HepG2 (cell line): Measurements from ENCODE around the gene P3R3URF. TPM values are rescaled to one million over a fixed set of nuclear protein-coding genes. Genes with fewer than 3 reads are reported as not detected.
A peak's percentile ranks its signal among the peaks of the same experiment; 100 is the strongest.

Experiments used
- EP300 ChIP-seq, 3 experiments: sonication (generic) in 1 of 3; formaldehyde crosslinking in 1 of 3; IDR thresholded peaks; 2 replicates each; pipeline versions ENCODE4 v1.5.1 to v1.6.1; 2011 to 2020; ENCODE audit warnings: low read depth in 2 of 3, low read length in 2 of 3, borderline replicate concordance in 1 of 3, improper control_type of control experiment in 1 of 3, mild to moderate bottlenecking in 1 of 3, missing genetic modification reagents in 1 of 3, moderate library complexity in 1 of 3
- ESRRA ChIP-seq: sonication (generic); formaldehyde crosslinking; IDR thresholded peaks from 2 replicates; pipeline ENCODE4 v1.5.1; 2020; ENCODE audit warnings: mild to moderate bottlenecking, low read depth, missing genetic modification reagents
- FOXK2 ChIP-seq: fragments of 450-650 bp; IDR thresholded peaks from 2 replicates; pipeline ENCODE4 v1.6.1; 2016
- GZF1 ChIP-seq: sonication (generic); formaldehyde crosslinking; IDR thresholded peaks from 2 replicates; pipeline ENCODE4 v1.5.1; 2020; ENCODE audit warnings: mild to moderate bottlenecking, missing genetic modification reagents
- HNRNPUL1 ChIP-seq: fragments of 200-400 bp; formaldehyde crosslinking; IDR thresholded peaks from 2 replicates; pipeline ENCODE4 v1.6.1; 2017; ENCODE audit warnings: low read depth, mild to moderate bottlenecking, low read length, moderate library complexity
- KDM6A ChIP-seq: IDR thresholded peaks from 2 replicates; pipeline ENCODE4 v1.6.1; 2016; ENCODE audit warnings: low read depth
- MAFK ChIP-seq, 2 experiments: IDR thresholded peaks in 1 of 2; conservative IDR thresholded peaks in 1 of 2; 2 replicates each; pipeline ENCODE4 v1.6.1; 2011; ENCODE audit warnings: improper control_type of control experiment in 2 of 2, low read length in 2 of 2
- MATR3 ChIP-seq: sonication (generic); formaldehyde crosslinking; IDR thresholded peaks from 2 replicates; pipeline ENCODE4 v1.4.0; 2020; ENCODE audit warnings: missing genetic modification reagents
- NAIF1 ChIP-seq: sonication (generic); formaldehyde crosslinking; IDR thresholded peaks from 2 replicates; pipeline ENCODE4 v1.5.0; 2020; ENCODE audit warnings: mild to moderate bottlenecking, missing genetic modification reagents, borderline replicate concordance
- ONECUT2 ChIP-seq: sonication (generic); formaldehyde crosslinking; IDR thresholded peaks from 2 replicates; pipeline ENCODE4 v1.4.0; 2020; ENCODE audit warnings: missing genetic modification reagents
- RAD21 ChIP-seq: fragments of 450-650 bp; formaldehyde crosslinking; IDR thresholded peaks from 2 replicates; pipeline ENCODE4 v1.5.0; 2020; ENCODE audit warnings: mild to moderate bottlenecking
- RXRB ChIP-seq: IDR thresholded peaks from 2 replicates; pipeline ENCODE4 v1.6.1; 2016; ENCODE audit warnings: borderline replicate concordance, missing genetic modification reagents, missing compliant biosample characterization
- TBX3 ChIP-seq: fragments of 450-650 bp; IDR thresholded peaks from 2 replicates; pipeline ENCODE4 v1.6.1; 2017; ENCODE audit warnings: antibody characterized with exemption, mild to moderate bottlenecking, inconsistent platforms, borderline replicate concordance
- WIZ ChIP-seq: sonication (generic); formaldehyde crosslinking; IDR thresholded peaks from 2 replicates; pipeline ENCODE4 v1.5.1; 2020; ENCODE audit warnings: mild to moderate bottlenecking, missing genetic modification reagents
- ZBTB20 ChIP-seq: sonication (generic); formaldehyde crosslinking; IDR thresholded peaks from 2 replicates; pipeline ENCODE4 v1.8.1; 2023; ENCODE audit warnings: missing genetic modification reagents, low read depth, mild to moderate bottlenecking, borderline replicate concordance
- ZNF577 ChIP-seq: sonication (generic); formaldehyde crosslinking; IDR thresholded peaks from 2 replicates; pipeline ENCODE4 v1.4.0; 2020; ENCODE audit warnings: mild to moderate bottlenecking, low read depth, missing genetic modification reagents, borderline replicate concordance
- ZNF598 ChIP-seq: sonication (generic); formaldehyde crosslinking; IDR thresholded peaks from 2 replicates; pipeline ENCODE4 v1.5.1; 2020; ENCODE audit warnings: mild to moderate bottlenecking, missing genetic modification reagents, borderline replicate concordance
- ZNF605 ChIP-seq: sonication (generic); formaldehyde crosslinking; IDR thresholded peaks from 2 replicates; pipeline ENCODE4 v1.8.0; 2022; ENCODE audit warnings: mild to moderate bottlenecking, missing genetic modification reagents
- ZSCAN20 ChIP-seq: sonication (generic); formaldehyde crosslinking; IDR thresholded peaks from 2 replicates; pipeline ENCODE4 v1.4.0; 2020; ENCODE audit warnings: missing genetic modification reagents, mild to moderate bottlenecking, borderline replicate concordance
- ZSCAN31 ChIP-seq: sonication (generic); formaldehyde crosslinking; IDR thresholded peaks from 2 replicates; pipeline ENCODE4 v1.5.0; 2020; ENCODE audit warnings: low read depth, mild to moderate bottlenecking, missing genetic modification reagents
- polyA plus RNA-seq, 8 experiments: library from polyadenylated mRNA; depleted of rRNA in 3 of 8; stranded (reverse) in 7 of 8; unstranded in 1 of 8; fragments of >200 nt; fragmentation: Illumina TruSeq in 4 of 8; extraction: Trizol in 4 of 8; gene quantifications; 2 replicates each; pipeline versions ENCODE4 v1.2.1 to v1.2.3, GENCODE V29; 2011 to 2016; ENCODE audit warnings: low read depth in 4 of 8, missing spikeins in 1 of 8, mixed read lengths in 1 of 8; ENCODE audit not compliant: insufficient read depth in 1 of 8
- total RNA-seq, 5 experiments: library from RNA; depleted of rRNA; stranded (reverse); fragments of >200 nt; fragmentation: Illumina TruSeq; extraction: Trizol; gene quantifications; 2 replicates each; pipeline ENCODE4 v1.2.3, GENCODE V29; 2016; ENCODE audit warnings: low read depth in 1 of 5
- TF ChIP-seq, protein P1 (sequence below): sonication (generic); formaldehyde crosslinking; IDR thresholded peaks from 2 replicates; pipeline ENCODE4 v1.4.0; 2020; ENCODE audit warnings: mild to moderate bottlenecking, missing genetic modification reagents, borderline replicate concordance
- TF ChIP-seq, protein P2 (sequence below): sonication (generic); formaldehyde crosslinking; IDR thresholded peaks from 2 replicates; pipeline ENCODE4 v1.4.0; 2020; ENCODE audit warnings: mild to moderate bottlenecking, missing genetic modification reagents
- TF ChIP-seq, protein P3 (sequence below): sonication (generic); formaldehyde crosslinking; IDR thresholded peaks from 2 replicates; pipeline ENCODE4 v1.4.0; 2020; ENCODE audit warnings: missing genetic modification reagents

Gene P3R3URF
- total and polyA plus RNA-seq, 2 of the 13 experiments (the other 11 are each of a cell fraction or from before 2014, with no cell fraction given) = not detected

DNA sequence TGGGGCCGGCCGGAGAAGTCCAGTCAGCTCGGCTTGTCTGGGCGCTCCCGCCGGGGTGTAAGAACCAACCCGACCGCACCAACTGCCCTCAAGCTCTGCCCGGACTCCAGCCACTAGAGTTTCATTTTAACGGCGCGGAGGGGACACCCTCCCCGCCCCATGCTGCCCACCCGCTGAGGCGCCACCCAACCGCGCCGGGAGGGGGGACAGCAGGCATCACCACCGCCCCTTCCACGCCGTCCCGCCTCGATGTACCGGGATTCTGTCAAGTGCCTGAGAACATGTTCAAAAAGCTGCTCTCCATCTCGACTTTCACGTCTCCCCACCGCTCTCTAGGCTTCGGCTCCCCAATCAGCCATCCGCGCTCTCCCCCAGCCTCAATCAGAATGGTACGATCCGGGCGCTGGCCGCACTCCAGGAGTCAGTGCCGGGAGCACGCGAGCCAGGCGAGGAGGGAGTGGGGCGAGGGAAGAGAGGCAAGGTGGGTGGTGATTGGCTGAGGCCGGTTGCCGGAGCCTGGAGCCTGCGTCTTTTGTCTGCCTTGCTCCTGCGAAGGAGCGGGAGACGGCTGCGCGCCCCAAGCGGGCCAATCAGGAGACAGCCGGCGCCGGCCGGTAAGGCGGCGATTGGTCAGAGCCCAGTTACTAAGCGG lies 43.6 kb downstream of the P3R3URF start, which contains the start of gene PIK3R3 (continued):
- TF ChIP-seq, protein P1, sequence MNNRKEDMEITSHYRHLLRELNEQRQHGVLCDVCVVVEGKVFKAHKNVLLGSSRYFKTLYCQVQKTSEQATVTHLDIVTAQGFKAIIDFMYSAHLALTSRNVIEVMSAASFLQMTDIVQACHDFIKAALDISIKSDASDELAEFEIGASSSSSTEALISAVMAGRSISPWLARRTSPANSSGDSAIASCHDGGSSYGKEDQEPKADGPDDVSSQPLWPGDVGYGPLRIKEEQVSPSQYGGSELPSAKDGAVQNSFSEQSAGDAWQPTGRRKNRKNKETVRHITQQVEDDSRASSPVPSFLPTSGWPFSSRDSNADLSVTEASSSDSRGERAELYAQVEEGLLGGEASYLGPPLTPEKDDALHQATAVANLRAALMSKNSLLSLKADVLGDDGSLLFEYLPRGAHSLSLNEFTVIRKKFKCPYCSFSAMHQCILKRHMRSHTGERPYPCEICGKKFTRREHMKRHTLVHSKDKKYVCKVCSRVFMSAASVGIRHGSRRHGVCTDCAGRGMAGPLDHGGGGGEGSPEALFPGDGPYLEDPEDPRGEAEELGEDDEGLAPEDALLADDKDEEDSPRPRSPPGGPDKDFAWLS (CRISPR knock-in tag) = no peak
- peak; percentile 100 for TF ChIP-seq FOXK2
- TF ChIP-seq MAFK (conservative IDR thresholded peaks at IDR 0.05 in 1 of 2, IDR thresholded peaks at IDR 0.05 in 1 of 2; ENCODE audit: low read length in 2 of 2) = no peak
- TF ChIP-seq HNRNPUL1 = no peak
- TF ChIP-seq ZSCAN31 (CRISPR knock-in tag) = peak; percentile 90
- TF ChIP-seq ZNF605 = peak; percentile 99
- peak; percentile 92 for TF ChIP-seq ZNF598 (CRISPR knock-in tag)
- TF ChIP-seq EP300 (IDR thresholded peaks at IDR 0.05; ENCODE audit: low read depth in 2 of 2, low read length in 2 of 2) = peak in 1 of 2 experiments; percentile 47; a peak in 2 of 4 replicates
- peak; percentile 84 for TF ChIP-seq EP300 (CRISPR knock-in tag; IDR thresholded peaks at IDR 0.05; ENCODE audit: borderline replicate concordance)
- TF ChIP-seq, protein P2, sequence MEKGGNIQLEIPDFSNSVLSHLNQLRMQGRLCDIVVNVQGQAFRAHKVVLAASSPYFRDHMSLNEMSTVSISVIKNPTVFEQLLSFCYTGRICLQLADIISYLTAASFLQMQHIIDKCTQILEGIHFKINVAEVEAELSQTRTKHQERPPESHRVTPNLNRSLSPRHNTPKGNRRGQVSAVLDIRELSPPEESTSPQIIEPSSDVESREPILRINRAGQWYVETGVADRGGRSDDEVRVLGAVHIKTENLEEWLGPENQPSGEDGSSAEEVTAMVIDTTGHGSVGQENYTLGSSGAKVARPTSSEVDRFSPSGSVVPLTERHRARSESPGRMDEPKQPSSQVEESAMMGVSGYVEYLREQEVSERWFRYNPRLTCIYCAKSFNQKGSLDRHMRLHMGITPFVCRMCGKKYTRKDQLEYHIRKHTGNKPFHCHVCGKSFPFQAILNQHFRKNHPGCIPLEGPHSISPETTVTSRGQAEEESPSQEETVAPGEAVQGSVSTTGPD = 0 out of 2 replicates have a peak, but pooled peaks have one; percentile 25
- no peak; the same call in 1 of the 2 replicates for TF ChIP-seq ONECUT2
- peak; percentile 88 for TF ChIP-seq NAIF1
- TF ChIP-seq KDM6A (CRISPR knock-in tag) = no peak; the same call in 1 of the 2 replicates
- TF ChIP-seq RAD21 (CRISPR knock-in tag) = no peak
- TF ChIP-seq RXRB (CRISPR knock-in tag) = peak; percentile 84
- peak; percentile 87 for TF ChIP-seq ZSCAN20
- no peak; the same call in 1 of the 2 replicates for TF ChIP-seq WIZ
- no peak; the same call in 1 of the 2 replicates for TF ChIP-seq GZF1
- TF ChIP-seq ZBTB20 (CRISPR knock-in tag) = peak; percentile 93; the same call in 1 of the 2 replicates
- peak; percentile 69; the same call in 1 of the 2 replicates for TF ChIP-seq ESRRA (CRISPR knock-in tag)
- peak; percentile 84; the same call in 1 of the 2 replicates for TF ChIP-seq TBX3
- TF ChIP-seq ZNF577 = no peak; the same call in 1 of the 2 replicates
- TF ChIP-seq, protein P3, sequence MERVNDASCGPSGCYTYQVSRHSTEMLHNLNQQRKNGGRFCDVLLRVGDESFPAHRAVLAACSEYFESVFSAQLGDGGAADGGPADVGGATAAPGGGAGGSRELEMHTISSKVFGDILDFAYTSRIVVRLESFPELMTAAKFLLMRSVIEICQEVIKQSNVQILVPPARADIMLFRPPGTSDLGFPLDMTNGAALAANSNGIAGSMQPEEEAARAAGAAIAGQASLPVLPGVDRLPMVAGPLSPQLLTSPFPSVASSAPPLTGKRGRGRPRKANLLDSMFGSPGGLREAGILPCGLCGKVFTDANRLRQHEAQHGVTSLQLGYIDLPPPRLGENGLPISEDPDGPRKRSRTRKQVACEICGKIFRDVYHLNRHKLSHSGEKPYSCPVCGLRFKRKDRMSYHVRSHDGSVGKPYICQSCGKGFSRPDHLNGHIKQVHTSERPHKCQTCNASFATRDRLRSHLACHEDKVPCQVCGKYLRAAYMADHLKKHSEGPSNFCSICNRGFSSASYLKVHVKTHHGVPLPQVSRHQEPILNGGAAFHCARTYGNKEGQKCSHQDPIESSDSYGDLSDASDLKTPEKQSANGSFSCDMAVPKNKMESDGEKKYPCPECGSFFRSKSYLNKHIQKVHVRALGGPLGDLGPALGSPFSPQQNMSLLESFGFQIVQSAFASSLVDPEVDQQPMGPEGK = peak; percentile 88
- TF ChIP-seq MATR3 (CRISPR knock-in tag) = no peak
